Mesendoderm (in vitro differentiated cells): Measurements from ENCODE around the gene SPATA17.
A peak's percentile ranks its signal among the peaks of the same experiment; 100 is the strongest.
"Not testable (repeated sequence)": the region's sequence is repeated elsewhere in the genome, so short reads cannot be mapped to it uniquely, and the experiment has no call there.

ENCODE experiments used
- DNase-seq: peaks from one replicate; pipeline ENCODE4 v3.0.0; 2013
- H2AK5ac ChIP-seq: 2 replicates; pipeline ENCODE4 v1.6.1; 2013; ENCODE audit warnings: low read length, inconsistent platforms
- H2BK120ac ChIP-seq: 2 replicates; pipeline ENCODE4 v1.6.1; 2013; ENCODE audit warnings: low read depth, mild to moderate bottlenecking, low read length, moderate library complexity, mixed read lengths
- H2BK15ac ChIP-seq: replicated peaks from 2 replicates; pipeline ENCODE4 v1.6.1; 2013; ENCODE audit warnings: low read depth, mild to moderate bottlenecking, moderate library complexity
- H2BK5ac ChIP-seq: 2 replicates; pipeline ENCODE4 v1.6.1; 2013; ENCODE audit warnings: low read length, inconsistent platforms
- H3K18ac ChIP-seq: 2 replicates; pipeline ENCODE4 v1.6.1; 2013; ENCODE audit warnings: mild to moderate bottlenecking, low read length, mixed read lengths
- H3K23ac ChIP-seq: one replicate; pipeline ENCODE4 v1.6.1; 2013; ENCODE audit warnings: low read length
- H3K27ac ChIP-seq: 2 replicates; pipeline ENCODE4 v1.5.1; 2013; ENCODE audit warnings: low read depth, mild to moderate bottlenecking, inconsistent platforms, low read length, moderate library complexity
- H3K27me3 ChIP-seq: 2 replicates; pipeline ENCODE4 v1.6.1; 2013; ENCODE audit warnings: low read length, control low read depth, mild to moderate bottlenecking, inconsistent platforms; ENCODE audit not compliant: insufficient read depth, poor library complexity
- H3K36me3 ChIP-seq: 2 replicates; pipeline ENCODE4 v1.6.1; 2013; ENCODE audit warnings: low read length, inconsistent platforms; ENCODE audit not compliant: control insufficient read depth, insufficient read depth
- H3K4ac ChIP-seq: one replicate; pipeline ENCODE4 v1.6.1; 2013; ENCODE audit warnings: low read depth, mild to moderate bottlenecking, low read length, moderate library complexity
- H3K4me1 ChIP-seq: 2 replicates; pipeline ENCODE4 v1.6.1; 2013; ENCODE audit warnings: low read depth, low read length, inconsistent platforms; ENCODE audit not compliant: control insufficient read depth
- H3K4me2 ChIP-seq: 2 replicates; pipeline ENCODE4 v1.6.1; 2013; ENCODE audit warnings: low read length
- H3K4me3 ChIP-seq: 2 replicates; pipeline ENCODE4 v1.5.1; 2013; ENCODE audit warnings: mild to moderate bottlenecking, low read length
- H3K56ac ChIP-seq: one replicate; pipeline ENCODE4 v1.6.1; 2013; ENCODE audit warnings: low read length
- H3K79me1 ChIP-seq: 2 replicates; pipeline ENCODE4 v1.6.1; 2013; ENCODE audit warnings: low read length, inconsistent platforms
- H3K79me2 ChIP-seq: 2 replicates; pipeline ENCODE4 v1.6.1; 2013; ENCODE audit warnings: mild to moderate bottlenecking, low read length; ENCODE audit not compliant: control insufficient read depth, insufficient read depth
- H3K9ac ChIP-seq: 2 replicates; pipeline ENCODE4 v1.6.1; 2013; ENCODE audit warnings: low read length, inconsistent platforms
- H4K5ac ChIP-seq: one replicate; pipeline ENCODE4 v1.6.1; 2013; ENCODE audit warnings: low read length
- H4K8ac ChIP-seq: one replicate; pipeline ENCODE4 v1.6.1; 2013; ENCODE audit warnings: low read depth, mild to moderate bottlenecking, control low read depth, low read length, moderate library complexity
- WGBS: extraction: QIAGEN DNeasy Blood & Tissue Kit; methylation state at CpG from one replicate; pipeline ENCODE4 v1.1.7; 2013; ENCODE audit warnings: low lambda C conversion rate, missing lambda C conversion rate; ENCODE audit not compliant: insufficient coverage; ENCODE audit errors: extremely low coverage; 5-methylcytosine and 5-hydroxymethylcytosine counted together

SPATA17 gene

GRCh38 chr1:217681806-217682205 lies 50.7 kb downstream of the SPATA17 start:
- Histone ChIP-seq H2AK5ac (no peak overlapping the region), H3K9ac (no peak overlapping the region), H4K8ac (no peak overlapping the region), H2BK120ac (no peak overlapping the region), H3K36me3 (no peaks in the 10 kb centered on the region), H3K23ac (no peak overlapping the region), H3K79me2 (no peaks in the 10 kb centered on the region), H4K5ac (no peak overlapping the region), H3K27ac (no peak overlapping the region), H3K4me3 (no peak overlapping the region), H2BK5ac (no peak overlapping the region), H3K27me3 (no peaks in the 10 kb centered on the region), H3K18ac (no peak overlapping the region), H3K4me1 (no peaks in the 10 kb centered on the region), H3K56ac (no peak overlapping the region), H3K4me2 (no peak overlapping the region), H2BK15ac (no peak overlapping the region), H3K4ac (no peak overlapping the region), H3K79me1 (no peaks in the 10 kb centered on the region)
- WGBS, result 100% methylated on average over 3 of the region's 5 CpGs
- DNase-seq, result no peak

GRCh38 chr1:217687511-217687910 lies 56.4 kb downstream of the SPATA17 start:
- no CpG with 5 or more reads among the region's 4 CpGs for WGBS
- Histone ChIP-seq H3K4me1 (no peaks in the 10 kb centered on the region), H3K18ac (no peak overlapping the region)

GRCh38 chr1:217696140-217696539 lies 65.0 kb downstream of the SPATA17 start:
- H2AK5ac ChIP-seq, H2BK15ac ChIP-seq, H3K23ac ChIP-seq, H3K18ac ChIP-seq, H2BK5ac ChIP-seq, H3K36me3 ChIP-seq, H3K9ac ChIP-seq, H4K5ac ChIP-seq, H3K56ac ChIP-seq, H3K4me3 ChIP-seq, H3K79me1 ChIP-seq, H2BK120ac ChIP-seq, H3K27me3 ChIP-seq, H3K79me2 ChIP-seq, H3K27ac ChIP-seq, H4K8ac ChIP-seq, H3K4me2 ChIP-seq, H3K4me1 ChIP-seq, DNase-seq, H3K4ac ChIP-seq: not testable (repeated sequence)
- WGBS, result no CpG with 5 or more reads among the region's 25 CpGs

More at GRCh38 chr1:217687511-217687910, 56.4 kb downstream of the SPATA17 start:
- no peak overlapping the region for H4K8ac ChIP-seq
- no peaks in the 10 kb centered on the region for H3K27me3 ChIP-seq
- no peak overlapping the region for H2BK120ac ChIP-seq
- no peaks in the 10 kb centered on the region for H3K79me2 ChIP-seq
- H4K5ac ChIP-seq, result no peak overlapping the region
- DNase-seq, result no peak
- H3K79me1 ChIP-seq, result no peaks in the 10 kb centered on the region
- H2BK5ac ChIP-seq, result no peak overlapping the region
- no peaks in the 10 kb centered on the region for H3K36me3 ChIP-seq
- no peak overlapping the region for H3K4me3 ChIP-seq
- H2AK5ac ChIP-seq, result no peak overlapping the region
- no peak overlapping the region for H3K9ac ChIP-seq
- H3K4ac ChIP-seq, result no peak overlapping the region
- H3K4me2 ChIP-seq, result no peak overlapping the region
- H3K56ac ChIP-seq, result no peak overlapping the region
- no peak overlapping the region for H2BK15ac ChIP-seq
- no peak overlapping the region for H3K27ac ChIP-seq
- no peak overlapping the region for H3K23ac ChIP-seq

GRCh38 chr1:217703326-217703725 lies 72.2 kb downstream of the SPATA17 start:
- DNase-seq, result no peak
- Histone ChIP-seq H3K27ac (no peak overlapping the region), H3K18ac (no peak overlapping the region), H3K4me2 (no peak overlapping the region), H4K5ac (no peak overlapping the region), H2AK5ac (no peak overlapping the region), H3K23ac (no peak overlapping the region), H2BK5ac (no peak overlapping the region), H3K36me3 (no peaks in the 10 kb centered on the region), H2BK15ac (no peak overlapping the region), H3K56ac (no peak overlapping the region), H4K8ac (no peak overlapping the region), H3K27me3 (no peaks in the 10 kb centered on the region), H2BK120ac (no peak overlapping the region), H3K4ac (no peak overlapping the region), H3K79me2 (no peaks in the 10 kb centered on the region), H3K4me3 (no peak overlapping the region), H3K4me1 (no peaks in the 10 kb centered on the region), H3K9ac (no peak overlapping the region), H3K79me1 (no peaks in the 10 kb centered on the region)
- WGBS, result no CpG with 5 or more reads among the region's 6 CpGs

GRCh38 chr1:217712925-217713597 lies 81.9 kb downstream of the SPATA17 start:
- H3K79me2 ChIP-seq, result no peaks in the 10 kb centered on the region
- no peaks in the 10 kb centered on the region for H3K79me1 ChIP-seq
- no peak overlapping the region for H3K9ac ChIP-seq
- WGBS, result no CpG with 5 or more reads among the region's 5 CpGs
- no peak overlapping the region for H2AK5ac ChIP-seq
- H3K27me3 ChIP-seq, result no peaks in the 10 kb centered on the region
- DNase-seq, result peak; percentile 16
- no peak overlapping the region for H3K18ac ChIP-seq
- H2BK15ac ChIP-seq, result no peak overlapping the region
- H3K4me1 ChIP-seq, result no peaks in the 10 kb centered on the region
- no peak overlapping the region for H2BK120ac ChIP-seq
- H3K36me3 ChIP-seq, result no peaks in the 10 kb centered on the region
- no peak overlapping the region for H3K4me3 ChIP-seq
- no peak overlapping the region for H3K56ac ChIP-seq
- no peak overlapping the region for H3K23ac ChIP-seq
- no peak overlapping the region for H3K27ac ChIP-seq
- no peak overlapping the region for H4K8ac ChIP-seq
- H3K4me2 ChIP-seq, result no peak overlapping the region
- H2BK5ac ChIP-seq, result no peak overlapping the region
- no peak overlapping the region for H4K5ac ChIP-seq
- no peak overlapping the region for H3K4ac ChIP-seq

GRCh38 chr1:217715681-217716080 lies 84.5 kb downstream of the SPATA17 start:
- Histone ChIP-seq H3K4me1 (no peaks in the 10 kb centered on the region), H3K27me3 (no peaks in the 10 kb centered on the region), H3K18ac (no peak overlapping the region), H4K5ac (no peak overlapping the region), H3K4me2 (no peak overlapping the region), H4K8ac (no peak overlapping the region), H2BK15ac (no peak overlapping the region), H3K23ac (no peak overlapping the region), H3K4ac (no peak overlapping the region), H2AK5ac (no peak overlapping the region), H2BK120ac (no peak overlapping the region), H3K4me3 (no peak overlapping the region), H3K56ac (no peak overlapping the region), H3K9ac (no peak overlapping the region), H3K79me1 (no peaks in the 10 kb centered on the region), H3K36me3 (no peaks in the 10 kb centered on the region), H3K79me2 (no peaks in the 10 kb centered on the region), H2BK5ac (no peak overlapping the region), H3K27ac (no peak overlapping the region)
- no CpG with 5 or more reads among the region's 4 CpGs for WGBS
- DNase-seq, result no peak
